LHCN-M2 (cell line): ENCODE data around the gene BRCA1. TPM values are rescaled to one million over a fixed set of nuclear protein-coding genes. Genes with fewer than 3 reads are reported as not detected.
"Not testable (repeated sequence)": the region's sequence is repeated elsewhere in the genome, so short reads cannot be mapped to it uniquely, and the experiment has no call there.

Experiments
- DNase-seq: peaks from one replicate; pipeline ENCODE4 v3.0.0-alpha.2; 2012; ENCODE audit warnings: low read depth
- total RNA-seq: library from RNA; depleted of rRNA; stranded (reverse); fragments of >200 nt; gene quantifications from 2 replicates; pipeline ENCODE4 v1.2.3, GENCODE V29; 2014

The BRCA1 gene
- total RNA-seq, 1 experiment from 2014 or later: 52.5 TPM

DNA sequence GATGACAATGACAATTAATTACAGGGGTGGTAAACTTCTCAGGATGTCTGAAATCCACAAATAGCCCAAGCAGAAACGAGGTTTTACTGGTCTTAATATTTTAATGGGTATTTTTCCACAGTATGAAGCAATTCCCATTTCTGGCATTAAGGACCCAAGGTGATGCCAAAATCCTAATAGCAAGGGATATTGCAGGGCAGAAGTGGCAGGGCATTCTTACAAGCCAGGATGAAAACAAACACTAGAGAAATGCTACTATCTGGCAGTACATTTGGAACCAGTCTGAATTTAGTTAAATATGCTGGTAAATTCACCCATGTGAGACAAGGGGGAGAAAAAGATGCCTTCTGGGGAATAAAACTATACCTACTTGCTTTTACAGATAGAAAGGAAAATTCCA, 54.9 kb downstream of the BRCA1 start:
- no peak for DNase-seq

DNA sequence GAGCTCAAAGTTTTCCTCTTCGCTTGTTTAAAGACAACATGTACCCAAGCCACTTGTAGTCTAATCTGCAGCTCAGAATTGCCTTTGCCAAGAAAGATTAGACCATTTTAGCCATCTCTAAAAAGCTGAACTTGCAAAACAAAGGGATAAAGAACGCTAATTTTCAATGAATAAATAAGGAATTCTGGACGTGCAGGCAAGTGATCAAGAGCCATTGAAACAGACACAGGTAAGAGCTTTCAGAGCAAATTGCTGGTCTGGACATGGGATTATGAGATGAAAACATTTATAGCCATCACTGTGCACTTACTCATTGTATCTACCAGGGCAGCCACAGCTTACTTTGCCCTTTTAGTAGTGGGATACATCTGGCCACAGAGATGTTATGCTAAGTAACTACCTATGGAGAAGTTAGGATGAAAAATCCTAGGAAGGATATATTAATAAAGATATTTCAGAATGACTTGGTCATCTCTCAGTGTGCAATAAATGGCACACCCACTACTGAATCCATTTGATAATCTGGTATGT, 55.7 kb downstream of the BRCA1 start:
- DNase-seq: no peak

DNA sequence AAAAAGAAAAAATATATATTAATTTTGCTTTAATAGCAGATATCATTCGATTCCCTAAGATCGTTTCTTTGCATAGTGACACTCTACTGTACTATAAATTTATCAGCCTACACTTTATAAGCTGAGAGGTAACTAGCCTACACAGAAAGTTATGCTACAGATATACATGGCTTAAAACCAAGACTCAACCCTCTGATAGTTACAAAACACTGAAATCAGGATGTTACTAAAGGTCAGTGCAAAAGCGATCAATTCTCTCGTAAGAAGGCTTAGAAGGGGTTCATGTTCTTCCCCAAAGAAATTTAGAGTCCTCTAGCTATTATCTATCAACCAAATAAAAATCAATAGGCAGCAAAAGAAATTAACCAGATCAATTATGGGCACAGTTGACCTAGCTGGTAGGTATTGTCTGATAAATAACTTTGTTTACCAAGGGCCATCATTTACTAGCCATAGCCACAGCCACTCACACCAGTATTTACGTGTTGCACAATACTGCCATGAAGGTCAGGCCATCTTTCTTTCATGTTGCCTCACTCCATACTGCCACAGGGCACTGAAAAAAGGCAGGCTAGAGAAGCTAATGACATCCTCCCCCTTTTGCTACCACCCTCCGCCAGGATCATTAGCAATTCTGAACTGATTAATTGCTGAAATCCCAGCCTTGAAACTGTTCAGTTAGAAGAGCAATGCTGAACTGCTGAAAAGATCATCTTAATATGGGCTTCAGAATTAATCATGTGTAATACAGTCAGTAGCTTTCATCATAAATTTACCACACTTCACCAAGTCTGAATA, 56.4 kb downstream of the BRCA1 start:
- peak; percentile 4 for DNase-seq

DNA sequence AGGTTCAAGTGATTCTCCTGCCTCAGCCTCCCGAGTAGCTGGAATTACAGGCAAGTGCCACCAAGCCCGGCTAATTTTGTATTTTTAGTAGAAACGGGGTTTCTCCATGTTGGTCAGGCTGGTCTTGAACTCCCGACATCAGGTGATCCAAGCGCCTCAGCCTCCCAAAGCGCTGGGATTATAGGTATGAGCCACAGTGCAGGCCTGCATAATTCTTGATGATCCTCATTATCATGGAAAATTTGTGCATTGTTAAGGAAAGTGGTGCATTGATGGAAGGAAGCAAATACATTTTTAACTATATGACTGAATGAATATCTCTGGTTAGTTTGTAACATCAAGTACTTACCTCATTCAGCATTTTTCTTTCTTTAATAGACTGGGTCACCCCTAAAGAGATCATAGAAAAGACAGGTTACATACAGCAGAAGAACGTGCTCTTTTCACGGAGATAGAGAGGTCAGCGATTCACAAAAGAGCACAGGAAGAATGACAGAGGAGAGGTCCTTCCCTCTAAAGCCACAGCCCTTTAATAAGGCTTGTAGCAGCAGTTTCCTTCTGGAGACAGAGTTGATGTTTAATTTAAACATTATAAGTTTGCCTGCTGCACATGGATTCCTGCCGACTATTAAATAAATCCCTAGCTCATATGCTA, 62.1 kb downstream of the BRCA1 start:
- no peak for DNase-seq

DNA sequence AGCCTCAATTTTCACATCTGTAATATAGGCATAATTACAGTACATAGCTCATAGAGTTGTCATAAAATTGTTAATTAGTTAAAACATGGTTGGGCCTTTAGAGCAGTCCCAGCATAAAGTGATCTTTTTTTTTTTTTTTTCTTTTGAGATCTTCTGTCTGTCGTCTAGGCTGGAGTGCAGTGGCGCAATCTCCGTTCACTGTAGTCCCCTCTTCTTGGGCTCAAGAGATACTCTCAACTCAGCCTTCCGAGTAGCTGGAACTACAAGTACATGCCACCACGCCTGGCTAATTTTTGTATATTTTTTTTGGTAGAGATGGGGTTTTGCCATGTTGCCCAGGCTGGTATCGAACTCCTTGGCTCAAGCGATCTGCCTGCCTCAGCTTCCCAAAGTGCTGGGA, 69.1 kb downstream of the BRCA1 start:
- no peak for DNase-seq

DNA sequence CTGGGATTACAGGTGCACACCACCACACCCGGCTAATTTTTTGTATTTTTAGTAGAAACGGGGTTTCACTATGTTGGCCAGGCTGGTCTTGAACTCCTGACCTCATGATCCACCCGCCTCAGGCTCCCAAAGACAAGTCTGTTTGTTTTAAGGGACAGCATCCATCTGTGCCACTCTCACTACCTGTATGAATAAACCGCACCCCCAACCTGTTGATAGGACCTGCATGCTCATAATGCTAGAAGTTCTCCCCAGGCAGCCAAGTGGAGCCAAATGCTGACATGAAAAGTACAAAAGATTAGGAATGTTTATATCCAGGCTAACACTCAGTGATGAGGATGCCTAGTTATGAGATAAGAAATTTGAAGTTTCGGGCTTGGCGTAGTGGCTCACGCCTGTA, 72.2 kb downstream of the BRCA1 start:
- not testable (repeated sequence) for DNase-seq

DNA sequence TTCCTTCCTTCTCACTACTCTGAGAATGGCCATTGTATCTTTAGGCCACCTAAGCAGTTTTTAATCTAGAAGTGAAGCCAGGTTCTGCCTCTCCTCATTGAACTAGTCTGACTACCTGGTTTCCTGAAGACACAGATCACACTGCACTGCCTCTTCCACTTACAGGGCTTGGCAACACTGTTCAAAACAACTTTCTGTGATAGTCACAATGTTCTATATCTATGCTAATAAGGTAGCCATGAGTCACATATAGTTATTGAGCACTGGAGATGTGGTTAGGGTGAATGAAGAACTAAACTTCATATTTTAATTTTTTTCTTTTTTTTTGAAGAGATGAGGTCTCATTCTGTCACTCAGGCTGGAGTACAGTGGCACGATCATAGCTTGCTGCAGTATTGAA, 73.2 kb downstream of the BRCA1 start:
- DNase-seq: no peak

DNA sequence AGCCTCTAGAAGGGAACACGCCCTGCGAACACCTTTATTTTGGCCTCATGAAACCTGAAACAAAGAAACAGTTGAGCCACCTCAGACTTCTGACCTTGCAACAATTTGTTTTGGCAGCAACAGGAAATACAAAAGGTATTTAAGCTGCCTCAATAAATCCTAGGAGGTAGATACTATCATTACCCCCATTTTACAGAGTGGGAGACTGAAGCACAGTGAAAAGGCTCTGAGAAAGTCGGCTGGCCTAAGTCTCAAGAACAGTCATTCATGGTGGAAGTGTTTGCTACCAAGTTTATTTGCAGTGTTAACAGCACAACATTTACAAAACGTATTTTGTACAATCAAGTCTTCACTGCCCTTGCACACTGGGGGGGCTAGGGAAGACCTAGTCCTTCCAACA, 81.1 kb downstream of the BRCA1 start:
- no peak for DNase-seq

DNA sequence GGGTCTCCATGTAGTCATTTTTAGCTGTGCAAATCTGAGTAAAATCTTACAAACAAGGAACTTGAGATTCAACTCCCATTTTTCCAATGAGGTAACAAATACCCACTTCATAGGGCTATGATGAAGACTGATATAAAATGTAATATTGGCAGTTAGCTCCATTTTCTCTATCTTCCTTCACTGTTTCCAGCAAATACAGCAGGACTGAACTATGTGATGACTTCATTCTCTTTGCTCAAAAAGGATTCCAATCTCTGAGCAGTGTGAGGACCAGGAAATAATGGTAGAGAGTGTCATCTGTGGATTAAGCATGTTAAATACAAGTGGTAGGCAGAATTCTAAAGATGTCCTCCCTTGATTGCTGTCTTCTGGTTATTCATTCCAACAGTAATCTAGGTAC, 81.9 kb downstream of the BRCA1 start:
- DNase-seq: no peak

DNA sequence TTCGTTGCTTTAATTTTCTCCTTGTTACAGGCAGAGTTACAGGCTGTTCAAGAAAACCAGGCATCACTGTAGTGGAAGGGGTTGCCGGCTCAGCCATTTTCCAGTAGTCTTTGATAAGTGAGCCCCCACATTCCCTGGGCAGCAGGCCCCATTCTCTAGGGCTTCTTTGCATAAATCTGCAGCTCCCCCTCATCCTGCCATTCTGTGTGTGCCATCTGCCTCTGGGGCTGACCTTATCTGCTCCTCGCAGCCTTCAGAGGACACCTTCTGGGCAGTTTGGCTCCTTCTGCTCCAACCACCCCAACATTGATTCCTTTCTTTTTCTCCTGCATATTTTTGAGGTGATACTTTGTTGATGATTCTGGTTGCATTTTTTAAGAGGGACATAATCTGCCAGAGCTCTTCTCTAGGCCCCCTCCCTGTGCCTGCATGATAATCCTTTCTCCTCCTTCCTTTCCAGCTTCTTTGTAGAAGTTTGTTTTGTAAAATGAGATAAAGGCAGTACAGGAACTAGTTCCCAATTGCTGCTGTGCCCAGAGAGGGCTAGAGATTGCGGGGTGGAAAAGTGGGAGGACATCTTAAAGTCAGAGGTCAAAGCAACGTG, 83.0 kb downstream of the BRCA1 start:
- no peak for DNase-seq

DNA sequence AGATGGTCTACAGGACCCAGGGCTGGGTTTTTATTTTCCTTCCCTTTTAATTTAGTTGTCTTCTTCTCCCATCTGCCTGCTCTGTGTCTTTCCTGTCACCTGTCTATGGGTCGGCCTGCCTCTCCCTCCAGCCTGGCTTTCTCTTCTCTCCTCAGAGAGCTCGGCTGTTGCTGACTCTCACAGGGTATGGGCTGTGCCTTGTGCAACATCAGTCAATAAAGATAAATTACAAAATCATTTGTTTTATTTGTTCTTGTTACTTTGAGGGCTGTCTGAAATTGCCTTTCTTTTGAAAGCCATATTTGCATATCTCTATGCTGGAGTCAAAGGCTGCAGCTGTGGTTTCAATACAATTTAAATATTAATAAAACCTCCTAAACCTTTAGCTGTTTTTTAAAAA, 84.5 kb downstream of the BRCA1 start:
- DNase-seq: no peak

DNA sequence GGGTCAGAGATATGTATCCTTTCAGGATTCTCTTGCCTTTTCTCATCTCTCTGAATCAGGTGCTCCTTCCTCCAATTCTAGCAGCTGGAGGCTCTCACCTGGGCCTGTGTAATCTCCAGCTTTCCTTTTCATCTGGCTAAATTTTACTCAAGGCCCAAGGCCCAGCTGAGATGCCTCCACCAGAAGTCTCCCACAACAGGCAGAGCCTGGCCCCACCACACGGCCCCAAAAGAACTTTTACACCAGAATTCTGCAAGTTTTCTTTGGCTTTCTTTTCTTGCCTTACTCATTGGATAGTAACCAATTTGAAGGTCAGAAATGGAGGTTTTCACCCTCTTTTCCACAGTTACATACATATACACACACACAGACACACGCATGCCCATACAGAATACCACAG, 85.5 kb downstream of the BRCA1 start:
- no peak for DNase-seq

DNA sequence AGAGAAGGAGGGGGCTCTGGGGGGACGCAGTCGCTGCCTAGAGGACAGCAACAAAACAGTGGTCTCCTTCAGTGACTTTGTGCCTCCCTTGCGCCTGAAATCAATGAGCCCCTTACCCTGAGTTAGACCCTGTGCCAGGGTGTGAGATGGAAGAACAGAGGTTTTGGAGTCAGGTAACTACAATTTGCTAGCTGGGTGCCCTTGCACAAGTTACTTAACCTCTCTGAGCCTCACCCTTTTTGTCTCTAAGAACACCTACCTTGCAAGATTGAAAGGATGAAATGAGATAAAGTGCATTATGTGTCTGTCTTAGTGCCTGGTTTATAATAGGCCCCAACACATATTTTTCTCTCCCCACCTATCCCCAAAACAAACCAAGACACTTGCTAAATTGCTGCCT, 90.3 kb downstream of the BRCA1 start:
- DNase-seq: no peak

DNA sequence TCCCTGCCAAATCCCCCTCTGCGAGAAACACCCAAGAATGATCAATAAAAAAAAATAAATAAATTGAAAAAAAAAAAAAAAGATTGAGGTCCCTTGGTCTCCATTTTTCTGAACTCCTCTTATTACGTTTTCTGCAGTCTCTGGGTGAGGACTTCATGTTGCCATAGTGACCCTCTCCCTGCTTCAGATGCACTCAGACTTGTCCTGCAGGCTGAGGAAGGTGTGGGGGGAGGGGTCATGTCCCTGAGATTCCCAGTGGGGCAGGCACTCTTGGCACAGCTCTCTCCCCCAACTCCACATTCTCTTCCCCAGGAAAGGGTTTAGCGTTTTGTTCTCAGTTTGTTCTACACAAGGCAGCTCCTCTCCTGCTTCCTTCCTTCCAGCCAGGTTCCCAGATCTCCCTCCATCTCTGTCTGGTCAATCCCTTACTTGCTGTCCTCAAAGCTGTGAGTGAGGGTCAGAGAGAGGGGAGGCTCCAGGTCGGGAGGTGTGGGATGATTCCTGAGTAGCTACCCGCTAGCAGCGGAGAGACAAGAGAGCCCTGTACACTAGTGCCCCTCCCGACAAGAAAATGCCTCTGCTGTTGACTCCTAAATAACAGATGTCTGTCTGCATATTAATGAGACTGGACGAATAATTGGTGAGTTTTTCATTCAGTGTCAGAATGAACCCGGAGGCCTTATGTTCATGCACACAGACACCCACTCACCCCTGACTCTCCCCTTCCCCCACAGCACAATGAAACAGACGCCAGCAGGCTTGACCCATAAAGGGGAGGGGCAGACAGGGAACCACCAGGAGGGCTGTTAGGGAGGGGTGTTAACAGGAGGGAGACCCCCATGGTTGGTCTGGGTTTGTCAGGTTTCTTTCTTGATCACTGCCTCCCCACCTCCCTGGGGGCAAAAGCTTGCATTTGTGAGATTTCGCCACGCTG, 90.9 kb downstream of the BRCA1 start:
- DNase-seq: no peak

DNA sequence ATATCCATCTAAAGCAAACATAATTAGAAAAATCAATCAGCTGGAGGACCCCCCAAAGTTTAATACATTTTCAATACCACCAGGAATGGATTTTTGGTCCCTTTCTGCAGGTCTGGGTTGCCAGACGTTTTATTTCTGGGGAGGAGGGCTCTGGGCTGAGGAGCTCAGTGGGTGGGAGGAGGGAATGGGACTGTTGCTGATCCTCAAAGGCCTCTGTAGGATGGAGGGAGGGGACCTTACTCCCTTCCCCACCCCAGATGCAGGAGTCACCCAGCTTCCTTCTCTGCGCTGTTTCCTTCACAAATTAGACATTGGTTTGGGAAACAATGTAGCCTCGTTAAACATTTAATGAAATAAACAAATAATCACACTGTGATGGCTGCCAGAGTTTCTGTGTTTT, 93.5 kb downstream of the BRCA1 start:
- no peak for DNase-seq

DNA sequence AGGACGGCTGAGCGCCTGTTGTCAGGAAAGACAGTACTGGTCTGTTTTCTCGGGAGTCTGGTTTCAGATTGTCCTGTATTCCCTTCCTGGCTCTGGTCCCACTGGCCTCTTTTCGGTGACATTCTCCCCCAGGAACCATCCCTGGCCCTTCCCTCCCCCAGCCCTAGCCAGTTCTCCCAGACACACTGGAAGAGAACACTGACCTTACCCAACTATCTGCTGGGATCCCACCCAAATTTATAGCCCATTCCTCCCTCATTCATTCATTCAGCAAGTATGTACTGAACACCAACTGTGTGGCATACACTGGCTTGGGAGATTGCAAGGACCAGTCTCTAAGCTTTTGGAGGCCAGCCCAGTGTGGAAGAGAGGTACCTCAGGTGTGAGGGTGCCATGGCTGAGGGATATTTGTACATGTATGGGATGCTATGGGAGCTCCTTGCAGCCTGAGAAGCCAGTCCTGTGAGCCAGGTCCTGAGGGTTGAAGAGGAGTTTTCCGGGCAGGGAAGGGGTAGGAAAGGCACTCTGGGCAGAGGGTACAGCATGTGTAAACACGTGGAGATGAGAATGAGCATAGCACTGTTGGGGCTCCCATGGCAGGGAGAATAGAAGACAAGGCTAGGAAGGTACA, 94.9 kb downstream of the BRCA1 start:
- DNase-seq: no peak

DNA sequence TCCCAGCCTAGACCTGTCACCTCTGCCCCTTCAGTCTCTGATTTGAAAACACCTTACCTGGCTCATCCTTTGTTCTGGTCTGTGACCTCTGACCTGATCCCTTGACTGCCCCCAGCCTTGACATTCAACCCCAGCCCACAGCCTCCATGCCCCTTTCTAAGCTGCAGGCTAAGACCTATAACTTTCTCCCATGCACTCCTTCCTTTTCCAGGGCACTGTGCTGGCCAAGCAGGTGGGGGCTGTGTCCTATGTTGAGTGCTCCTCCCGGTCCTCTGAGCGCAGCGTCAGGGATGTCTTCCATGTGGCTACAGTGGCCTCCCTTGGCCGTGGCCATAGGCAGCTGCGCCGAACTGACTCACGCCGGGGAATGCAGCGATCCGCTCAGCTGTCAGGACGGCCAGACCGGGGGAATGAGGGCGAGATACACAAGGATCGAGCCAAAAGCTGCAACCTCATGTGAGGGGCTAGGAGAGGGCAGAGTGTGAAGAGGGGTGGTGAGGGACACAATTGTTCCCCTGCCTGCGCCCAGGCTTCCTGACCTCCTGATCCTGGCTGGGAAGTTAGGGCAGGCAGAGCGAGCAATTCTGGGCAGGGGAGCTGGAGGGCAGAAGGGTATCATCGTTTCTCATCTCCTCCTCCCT, 96.8 kb downstream of the BRCA1 start:
- DNase-seq: peak; percentile 89

DNA sequence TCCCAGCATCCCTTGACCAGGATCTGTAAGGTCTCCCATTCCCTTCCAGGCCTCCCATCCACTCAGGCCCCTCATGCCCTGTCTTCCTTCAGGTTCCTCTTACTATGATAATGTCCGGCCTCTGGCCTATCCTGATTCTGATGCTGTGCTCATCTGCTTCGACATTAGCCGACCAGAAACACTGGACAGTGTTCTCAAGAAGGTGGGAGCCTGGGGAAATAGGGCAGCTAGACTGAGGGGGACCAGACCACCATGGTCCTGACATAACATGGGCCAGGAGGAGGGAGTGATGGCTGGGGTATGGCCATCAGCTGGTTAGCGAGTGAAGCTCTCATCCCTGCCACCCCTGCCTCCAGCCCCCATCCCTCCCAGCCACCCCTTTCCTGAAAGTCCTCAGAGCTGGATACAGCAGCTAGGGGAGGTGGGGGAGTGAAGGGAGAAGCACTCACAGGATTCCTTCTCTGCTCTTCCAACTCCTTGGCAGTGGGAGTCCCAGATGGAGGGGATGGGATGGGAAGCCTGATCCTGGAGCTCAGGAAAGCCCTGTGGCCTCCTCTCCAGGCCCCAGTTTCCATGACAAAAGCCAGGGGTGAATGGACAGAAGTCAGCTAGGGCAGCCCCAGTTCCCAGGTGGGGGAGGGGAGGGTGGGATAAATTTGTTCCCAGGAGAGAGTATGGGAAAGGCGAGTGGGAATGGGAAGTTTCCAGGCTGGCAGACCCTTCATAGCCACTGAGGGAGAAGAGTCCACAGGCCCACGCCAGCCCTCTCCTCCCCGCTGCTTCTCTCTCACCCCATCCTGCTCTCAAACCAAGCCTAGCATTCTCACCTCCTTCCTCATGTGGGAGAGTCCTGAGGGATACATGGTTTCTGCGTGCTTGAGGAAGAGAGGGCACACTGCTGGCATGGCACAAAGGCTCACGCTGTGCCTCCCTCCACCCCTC, 97.8 kb downstream of the BRCA1 start:
- DNase-seq: no peak

DNA sequence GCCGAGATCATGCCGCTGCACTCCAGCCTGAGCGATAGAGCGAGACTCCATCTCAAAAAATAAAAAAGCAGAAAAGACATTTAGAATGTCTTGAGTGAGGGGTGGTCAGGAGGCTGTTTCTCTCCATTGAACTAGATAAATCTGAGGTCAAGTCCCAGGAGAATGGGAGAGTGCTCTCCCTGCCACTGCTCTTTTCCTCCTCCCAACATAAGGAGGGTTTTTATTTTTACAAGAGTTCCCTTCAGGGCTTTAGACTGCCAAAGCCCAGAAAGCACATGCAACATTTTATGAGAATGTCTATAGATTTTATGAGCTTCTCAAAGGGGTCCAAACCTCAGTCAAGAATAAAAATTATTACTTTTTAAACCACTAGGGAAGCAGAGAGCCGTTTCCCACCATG, 98.6 kb downstream of the BRCA1 start:
- no peak for DNase-seq
